Mucosa of descending colon (tissue), 3 donors: ENCODE data around the gene KIRREL3. TPM values are rescaled to one million over a fixed set of nuclear protein-coding genes. Genes with fewer than 3 reads are reported as not detected.

Source experiments
- ATAC-seq: fragments of 200-7000 bp; cut with Tn5 transposase; one replicate; pipeline ENCODE4 v1.9.1; 2020; ENCODE audit warnings: mild to moderate bottlenecking, moderate library complexity
- DNase-seq, 3 donors: peaks; one replicate each; pipeline ENCODE4 v3.0.0-alpha.2; 2020
- H3K36me3 ChIP-seq: fragments of 200-600 bp; one replicate; pipeline ENCODE4 v1.8.0; 2021; ENCODE audit warnings: low read depth, mild to moderate bottlenecking
- H3K4me1 ChIP-seq: fragments of 200-600 bp; one replicate; pipeline ENCODE4 v1.8.0; 2021; ENCODE audit warnings: low read depth, mild to moderate bottlenecking
- H3K4me3 ChIP-seq: fragments of 200-600 bp; one replicate; pipeline ENCODE4 v1.8.0; 2021; ENCODE audit warnings: mild to moderate bottlenecking
- H3K9me3 ChIP-seq: fragments of 200-600 bp; one replicate; pipeline ENCODE4 v1.8.0; 2021; ENCODE audit warnings: mild to moderate bottlenecking
- CTCF ChIP-seq: fragments of 200-600 bp; IDR thresholded peaks from one replicate; pipeline ENCODE4 v1.8.0; 2022; ENCODE audit warnings: antibody characterized with exemption, mild to moderate bottlenecking
- intact Hi-C, 2 donors: fragments of 100-400 bp; cut with DNase I in 1 of 2; cut with micrococcal nuclease in 1 of 2; formaldehyde crosslinking; loops; one replicate each; pipeline versions ENCODE4 v1.11.0 to v1.11.1; 2022; cut with DNase I, micrococcal nuclease
- total RNA-seq, 3 donors: library from RNA; stranded (reverse); fragmentation: NEBNext Ultra II Directional in 2 of 3; extraction: Animal tissue kit (Norgen Biotek cat#: 25700) in 2 of 3; gene quantifications; one replicate each; pipeline versions ENCODE4 v1.2.1 to v1.2.4, GENCODE V29; 2021 to 2023
- donor health status: DM: no; HTN: no; CAD: no; lungs with moderate emphysema.
- donor health status: DM: no; HTN: no; CAD: no.
- donor health status: DM: no; HTN: yes; CAD: no.

The KIRREL3 gene
- total RNA-seq, 3 donors from 2014 or later = 0.23 to 2.4 (median 0.70) TPM

DNA sequence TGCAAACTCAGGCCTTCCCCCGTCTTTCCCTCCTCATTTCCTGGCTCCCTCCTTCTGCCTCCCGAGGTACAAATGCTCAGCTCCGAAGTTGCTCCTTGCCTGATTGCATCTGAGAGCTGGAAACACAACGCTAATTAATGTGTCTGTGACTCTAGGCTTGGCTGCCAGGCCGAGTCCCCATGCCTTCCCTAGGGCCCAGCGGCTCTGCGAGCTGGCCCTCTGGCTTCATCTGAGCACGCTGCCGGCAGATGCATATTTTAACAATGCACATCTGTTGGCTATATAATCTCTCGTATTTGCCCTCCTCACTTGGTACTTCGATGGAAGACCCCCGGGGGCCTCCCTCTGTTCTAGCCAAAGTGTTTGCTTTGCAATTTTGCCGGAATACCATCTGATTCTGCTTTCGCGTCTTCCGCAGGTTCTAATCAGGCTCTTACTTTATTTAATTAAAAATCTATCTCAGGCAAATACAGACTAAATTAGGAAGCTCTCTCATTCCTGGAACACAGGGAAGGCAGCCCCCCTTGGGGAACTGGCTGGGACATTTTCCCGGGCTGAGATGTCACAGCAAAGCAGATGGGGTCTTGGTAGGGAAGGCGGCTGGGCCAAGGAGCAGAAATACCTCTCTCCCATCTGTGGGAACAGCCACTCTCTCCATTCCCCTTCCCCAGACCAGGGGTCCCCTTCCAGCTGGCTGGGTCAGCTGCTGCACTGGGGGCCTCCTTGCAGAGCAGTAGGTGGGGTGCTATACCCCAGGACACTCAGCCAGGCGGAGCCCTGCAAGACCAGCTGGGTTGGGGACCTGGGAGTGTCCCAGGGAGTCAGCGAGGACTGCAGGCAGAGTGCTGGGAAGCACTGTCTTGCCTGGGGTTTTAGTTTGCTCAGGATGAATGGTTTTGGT is 482.2 kb downstream of the KIRREL3 start:
- no peak for ATAC-seq
- intact Hi-C loops = no loop called here
- DNase-seq = no peak
- no peak overlapping the region for H3K4me3 ChIP-seq
- H3K4me1 ChIP-seq = no peaks in the 10 kb centered on the region
- no peak for TF ChIP-seq CTCF
- H3K9me3 ChIP-seq = no peaks in the 10 kb centered on the region
- H3K36me3 ChIP-seq = no peaks in the 10 kb centered on the region

GRCh38 chr11:126515501-126515900 is 485.1 kb downstream of the KIRREL3 start:
- TF ChIP-seq CTCF = no peak
- no peak for ATAC-seq
- Histone ChIP-seq H3K4me1 (no peaks in the 10 kb centered on the region), H3K9me3 (no peaks in the 10 kb centered on the region), H3K36me3 (no peaks in the 10 kb centered on the region), H3K4me3 (no peak overlapping the region)
- no peak for DNase-seq
- intact Hi-C loops = no loop called here

- intact Hi-C loops = no loop called here
Observed at GRCh38 chr11:126514061-126514693, 486.4 kb downstream of the KIRREL3 start.

GRCh38 chr11:126512741-126513715 is 487.5 kb downstream of the KIRREL3 start:
- no peak for TF ChIP-seq CTCF
- DNase-seq (no peak), ATAC-seq (no peak)
- no peaks in the 10 kb centered on the region for H3K4me1 ChIP-seq
- no peak overlapping the region for H3K4me3 ChIP-seq
- H3K36me3 ChIP-seq = no peaks in the 10 kb centered on the region
- H3K9me3 ChIP-seq = no peaks in the 10 kb centered on the region
- intact Hi-C loops = no loop called here

More at GRCh38 chr11:126514061-126514693, 486.4 kb downstream of the KIRREL3 start:
- Histone ChIP-seq H3K9me3 (no peaks in the 10 kb centered on the region), H3K36me3 (no peaks in the 10 kb centered on the region), H3K4me3 (no peak overlapping the region), H3K4me1 (no peaks in the 10 kb centered on the region)
- no peak for ATAC-seq
- no peak for DNase-seq
- no peak for TF ChIP-seq CTCF

GRCh38 chr11:126512251-126512650 is 488.3 kb downstream of the KIRREL3 start:
- H3K9me3 ChIP-seq = no peaks in the 10 kb centered on the region
- no peak for DNase-seq
- no peaks in the 10 kb centered on the region for H3K36me3 ChIP-seq
- intact Hi-C loops = no loop called here
- no peak overlapping the region for H3K4me3 ChIP-seq
- no peaks in the 10 kb centered on the region for H3K4me1 ChIP-seq
- no peak for ATAC-seq
- no peak for TF ChIP-seq CTCF
